SK-N-SH treated with all-trans-retinoic acid at 6 μM for 48 hours (cell line): ENCODE results near the gene RYR1.
"Not testable (repeated sequence)": the region's sequence is repeated elsewhere in the genome, so short reads cannot be mapped to it uniquely, and the experiment has no call there.

Experiments
- ATAC-seq: fragments of 200-7000 bp; cut with Tn5 transposase; 3 replicates; pipeline ENCODE4 v1.9.1; 2020; ENCODE audit warnings: mild to moderate bottlenecking, moderate library complexity
- BACH2 ChIP-seq: fragments of 250-450 bp; sonication (Bioruptor Pico); IDR thresholded peaks from 2 replicates; pipeline ENCODE4 v1.9.0; 2021; ENCODE audit warnings: mild to moderate bottlenecking, borderline replicate concordance
- ESRRG ChIP-seq: fragments of 250-450 bp; sonication (Bioruptor Pico); IDR thresholded peaks from 2 replicates; pipeline ENCODE4 v1.6.1; 2021; ENCODE audit warnings: mild to moderate bottlenecking
- GLIS3 ChIP-seq: fragments of 250-450 bp; sonication (Bioruptor Pico); IDR thresholded peaks from 2 replicates; pipeline ENCODE4 v1.5.0; 2020; ENCODE audit warnings: mild to moderate bottlenecking, moderate library complexity
- OSR1 ChIP-seq: fragments of 250-450 bp; sonication (Bioruptor Pico); IDR thresholded peaks from 2 replicates; pipeline ENCODE4 v1.8.0; 2022; ENCODE audit warnings: moderate library complexity, mild to moderate bottlenecking, inconsistent platforms
- PATZ1 ChIP-seq: fragments of 250-450 bp; sonication (Bioruptor Pico); IDR thresholded peaks from 2 replicates; pipeline ENCODE4 v1.8.0; 2020; ENCODE audit warnings: mild to moderate bottlenecking, moderate library complexity, borderline replicate concordance
- POU6F1 ChIP-seq: fragments of 250-450 bp; sonication (Bioruptor Pico); IDR thresholded peaks from 2 replicates; pipeline ENCODE4 v1.8.0; 2021; ENCODE audit warnings: low read depth, mild to moderate bottlenecking, moderate library complexity, borderline replicate concordance
- PPARA ChIP-seq: fragments of 250-450 bp; sonication (Bioruptor Pico); IDR thresholded peaks from 2 replicates; pipeline ENCODE4 v1.5.0; 2020; ENCODE audit warnings: mild to moderate bottlenecking, borderline replicate concordance
- RARB ChIP-seq: fragments of 250-450 bp; sonication (Bioruptor Pico); IDR thresholded peaks from 2 replicates; pipeline ENCODE4 v1.8.0; 2021; ENCODE audit warnings: mild to moderate bottlenecking, moderate library complexity
- SNAI2 ChIP-seq: fragments of 250-450 bp; sonication (Bioruptor Pico); IDR thresholded peaks from 2 replicates; pipeline ENCODE4 v1.5.0; 2020; ENCODE audit warnings: mild to moderate bottlenecking, moderate library complexity
- TCF4 ChIP-seq: fragments of 250-450 bp; sonication (Bioruptor Pico); IDR thresholded peaks from 2 replicates; pipeline ENCODE4 v1.8.0; 2021; ENCODE audit warnings: mild to moderate bottlenecking, moderate library complexity, borderline replicate concordance
- TOX ChIP-seq: fragments of 250-450 bp; sonication (Bioruptor Pico); IDR thresholded peaks from 2 replicates; pipeline ENCODE4 v1.8.0; 2021; ENCODE audit warnings: mild to moderate bottlenecking, moderate library complexity, borderline replicate concordance
- TSHZ2 ChIP-seq: fragments of 250-450 bp; sonication (Bioruptor Pico); IDR thresholded peaks from 2 replicates; pipeline ENCODE4 v1.5.0; 2020; ENCODE audit warnings: mild to moderate bottlenecking, moderate library complexity
- ZFP3 ChIP-seq: fragments of 250-450 bp; sonication (Bioruptor Pico); IDR thresholded peaks from 2 replicates; pipeline ENCODE4 v1.5.0; 2020; ENCODE audit warnings: mild to moderate bottlenecking, moderate library complexity
- ZFP30 ChIP-seq: fragments of 450-650 bp; formaldehyde crosslinking; IDR thresholded peaks from 2 replicates; pipeline ENCODE4 v1.5.0; 2022; ENCODE audit warnings: mild to moderate bottlenecking, moderate library complexity
- ZNF565 ChIP-seq: fragments of 450-650 bp; formaldehyde crosslinking; conservative IDR thresholded peaks from 2 replicates; pipeline ENCODE4 v1.5.0; 2020; ENCODE audit warnings: low read depth, mild to moderate bottlenecking, moderate library complexity
- ZNF70 ChIP-seq: fragments of 450-650 bp; formaldehyde crosslinking; IDR thresholded peaks from 2 replicates; pipeline ENCODE4 v1.5.0; 2020; ENCODE audit warnings: mild to moderate bottlenecking, moderate library complexity
- ZNF8 ChIP-seq: fragments of 450-650 bp; formaldehyde crosslinking; IDR thresholded peaks from 2 replicates; pipeline ENCODE4 v1.5.0; 2020; ENCODE audit warnings: mild to moderate bottlenecking, moderate library complexity

Gene RYR1

GRCh38 chr19:38514812-38515633 lies 81.5 kb downstream of the RYR1 start:
- TF ChIP-seq ZFP30 (CRISPR knock-in tag) = no peak
- TF ChIP-seq ZNF70 (CRISPR knock-in tag) = no peak
- ATAC-seq = peak; percentile 96

GRCh38 chr19:38515896-38516295 lies 82.4 kb downstream of the RYR1 start:
- ATAC-seq = no peak
- TF ChIP-seq OSR1 (CRISPR knock-in tag) = no peak

- no peak for ATAC-seq
- TF ChIP-seq BACH2 (CRISPR knock-in tag) (no peak), RARB (CRISPR knock-in tag) (no peak), TSHZ2 (CRISPR knock-in tag) (no peak), TCF4 (CRISPR knock-in tag) (no peak), ZFP3 (CRISPR knock-in tag) (no peak), ZNF70 (CRISPR knock-in tag) (no peak), ESRRG (CRISPR knock-in tag) (no peak), GLIS3 (CRISPR knock-in tag) (no peak), OSR1 (CRISPR knock-in tag) (no peak), TOX (CRISPR knock-in tag) (no peak), PPARA (CRISPR knock-in tag) (no peak), ZFP30 (CRISPR knock-in tag) (no peak), PATZ1 (CRISPR knock-in tag) (no peak), POU6F1 (CRISPR knock-in tag) (no peak)
- TF ChIP-seq, all 23 proteins: peak for 0
Observed at GRCh38 chr19:38516802-38517201, 83.3 kb downstream of the RYR1 start.

GRCh38 chr19:38517321-38517720 lies 83.8 kb downstream of the RYR1 start:
- no peak for TF ChIP-seq ZNF565 (CRISPR knock-in tag)
- TF ChIP-seq TOX (CRISPR knock-in tag) = no peak
- TF ChIP-seq POU6F1 (CRISPR knock-in tag) = no peak
- TF ChIP-seq ESRRG (CRISPR knock-in tag) = no peak
- no peak for TF ChIP-seq SNAI2 (CRISPR knock-in tag)
- no peak for TF ChIP-seq ZNF8
- no peak for TF ChIP-seq TSHZ2 (CRISPR knock-in tag)
- no peak for ATAC-seq

GRCh38 chr19:38517980-38518379 lies 84.5 kb downstream of the RYR1 start:
- ATAC-seq = not testable (repeated sequence)
